Naive B cell (primary cell): ENCODE measurements around the gene SNX19. TPM values are rescaled to one million over a fixed set of nuclear protein-coding genes. Genes with fewer than 3 reads are reported as not detected.

Experiments used
- ATAC-seq, 2 donors: fragments of 150-1000 bp; cut with Tn5 transposase; 2 replicates each; pipeline ENCODE4 v1.10.0; 2021; ENCODE audit warnings: low read depth in 2 of 2, mild to moderate bottlenecking in 2 of 2, moderate library complexity in 2 of 2
- DNase-seq: peaks from one replicate; pipeline ENCODE4 v3.0.0; 2022
- H3K27ac Mint-ChIP-seq, 6 donors: one replicate each; pipeline ENCODE4 v1.8.0; 2020 to 2022; ENCODE audit warnings: mild to moderate bottlenecking in 6 of 6, mixed read lengths in 6 of 6, moderate library complexity in 5 of 6, inconsistent platforms in 2 of 6
- H3K27me3 Mint-ChIP-seq, 3 donors: one replicate each; pipeline ENCODE4 v1.8.0; 2021 to 2022; ENCODE audit warnings: mixed read lengths in 3 of 3, mild to moderate bottlenecking in 1 of 3
- H3K36me3 Mint-ChIP-seq, 2 donors: one replicate each; pipeline ENCODE4 v1.8.0; 2020 to 2022; ENCODE audit warnings: mixed read lengths in 2 of 2, inconsistent platforms in 1 of 2, mild to moderate bottlenecking in 1 of 2
- H3K4me1 Mint-ChIP-seq, 3 donors: one replicate each; pipeline ENCODE4 v1.8.0; 2020 to 2022; ENCODE audit warnings: mixed read lengths in 3 of 3, inconsistent platforms in 1 of 3, mild to moderate bottlenecking in 1 of 3, moderate library complexity in 1 of 3
- H3K4me3 Mint-ChIP-seq, 8 donors: one replicate each; pipeline ENCODE4 v1.8.0; 2020 to 2022; ENCODE audit warnings: mild to moderate bottlenecking in 8 of 8, mixed read lengths in 8 of 8, moderate library complexity in 8 of 8, inconsistent platforms in 2 of 8
- H3K9me3 Mint-ChIP-seq, 7 donors: one replicate each; pipeline ENCODE4 v1.8.0; 2020 to 2022; ENCODE audit warnings: mixed read lengths in 7 of 7, mild to moderate bottlenecking in 5 of 7, inconsistent platforms in 2 of 7, moderate library complexity in 1 of 7
- polyA plus RNA-seq, 6 donors: library from polyadenylated mRNA; unstranded; fragments of 300-500 nt; fragmentation: Illumina TruSeq; gene quantifications; one replicate each; pipeline ENCODE4 v1.2.3, GENCODE V29; 2021; ENCODE audit warnings: low read depth in 6 of 6

SNX19 gene
- polyA plus RNA-seq, 6 donors from 2014 or later = 18.8 to 39.5 (median 28.5) TPM

GRCh38 chr11:130826572-130826971 lies 89.7 kb downstream of the SNX19 start:
- peaks cover 0 to 36% (median 7%) of the 10 kb centered on the region in 3 donors for H3K27me3 Mint-ChIP-seq
- no peak overlapping the region for H3K4me3 Mint-ChIP-seq

GRCh38 chr11:130825983-130826382 lies 90.3 kb downstream of the SNX19 start:
- Mint-ChIP-seq H3K36me3 (no peaks in the 10 kb centered on the region), H3K4me3 (no peak overlapping the region), H3K9me3 (no peaks in the 10 kb centered on the region), H3K4me1 (no peaks in the 10 kb centered on the region), H3K27ac (no peak overlapping the region), H3K27me3 (peaks cover 0 to 38% (median 7%) of the 10 kb centered on the region in 3 donors)
- no peak for ATAC-seq
- no peak for DNase-seq

More at GRCh38 chr11:130826572-130826971, 89.7 kb downstream of the SNX19 start:
- Mint-ChIP-seq H3K4me1 (no peaks in the 10 kb centered on the region), H3K36me3 (no peaks in the 10 kb centered on the region), H3K9me3 (no peaks in the 10 kb centered on the region), H3K27ac (no peak overlapping the region)
- DNase-seq = no peak
- no peak for ATAC-seq

GRCh38 chr11:130825561-130825960 lies 90.7 kb downstream of the SNX19 start:
- no peak overlapping the region for H3K27ac Mint-ChIP-seq
- H3K9me3 Mint-ChIP-seq = no peaks in the 10 kb centered on the region
- no peaks in the 10 kb centered on the region for H3K36me3 Mint-ChIP-seq
- ATAC-seq (no peak), DNase-seq (no peak)
- peaks cover 0 to 40% (median 7%) of the 10 kb centered on the region in 3 donors for H3K27me3 Mint-ChIP-seq
- H3K4me1 Mint-ChIP-seq = no peaks in the 10 kb centered on the region
- no peak overlapping the region for H3K4me3 Mint-ChIP-seq
